ENCODE data around the gene TMEM175.

GRCh38 chr4:950136-951020 lies 18.1 kb downstream of the TMEM175 start:
- TF ChIP-seq CTCF (conservative IDR thresholded peaks at IDR 0.05; ENCODE audit: low read length) (no peak), EZH2phosphoT487 (IDR thresholded peaks at IDR 0.05; ENCODE audit: borderline replicate concordance, low read depth, low read length) (no peak)

Data from OCI-LY7 (cell line).